Activated effector memory CD4-positive, alpha-beta T cell treated with anti-CD3 and anti-CD28 coated beads, Interleukin-2, amount 50 U/mL, for 16 hours (primary cell): ENCODE measurements around the gene SLC29A2.

Source experiments
- DNase-seq: peaks from one replicate; pipeline ENCODE4 v3.0.0-alpha.2; 2020

SLC29A2 gene

DNA sequence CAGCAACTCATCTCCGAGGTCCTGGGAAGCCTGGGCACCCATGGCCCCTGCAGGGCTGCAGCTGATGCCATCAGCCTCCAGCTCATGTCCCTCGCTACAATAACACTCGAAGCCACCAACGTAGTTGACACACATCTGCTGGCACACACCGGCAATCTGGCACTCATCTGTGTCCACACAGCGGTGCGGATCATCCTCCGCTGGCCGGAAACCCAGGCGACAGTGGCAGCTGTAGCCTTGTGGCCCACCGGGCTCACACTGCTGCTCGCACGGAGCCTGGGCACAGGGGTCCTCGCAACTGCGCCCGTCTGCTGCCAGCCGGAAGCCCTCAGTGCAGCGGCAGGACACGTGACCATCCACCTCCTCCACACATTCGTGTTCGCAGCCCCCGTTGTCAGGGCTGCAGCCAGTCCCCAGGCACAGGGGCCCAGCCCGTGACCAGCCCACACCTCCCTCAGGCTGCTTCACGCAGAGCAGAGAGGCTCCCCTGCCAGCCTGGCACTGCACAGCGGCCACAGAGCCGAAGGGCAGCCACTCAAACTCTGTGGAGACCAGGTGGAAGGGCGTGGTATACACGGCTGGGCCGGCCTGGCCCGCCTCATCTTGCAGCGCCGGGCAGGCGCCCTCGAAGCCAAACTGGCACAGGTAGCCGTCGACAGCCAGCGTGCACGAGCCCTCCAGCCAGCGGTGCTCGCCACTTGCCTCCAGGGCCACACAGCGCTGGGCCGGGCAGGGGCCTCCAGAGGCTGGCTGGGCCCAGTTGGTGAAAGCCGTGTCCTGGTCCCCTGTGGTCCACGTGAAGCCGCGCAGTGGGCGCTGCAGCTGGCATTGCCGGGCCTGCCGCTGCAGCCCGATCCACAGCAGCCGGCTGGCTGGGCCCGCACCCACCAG lies 55.4 kb downstream of the SLC29A2 start:
- no peak for DNase-seq

- DNase-seq = no peak
These were observed 56.1 kb downstream of the SLC29A2 start for GRCh38 chr11:66315498-66315885.

DNA sequence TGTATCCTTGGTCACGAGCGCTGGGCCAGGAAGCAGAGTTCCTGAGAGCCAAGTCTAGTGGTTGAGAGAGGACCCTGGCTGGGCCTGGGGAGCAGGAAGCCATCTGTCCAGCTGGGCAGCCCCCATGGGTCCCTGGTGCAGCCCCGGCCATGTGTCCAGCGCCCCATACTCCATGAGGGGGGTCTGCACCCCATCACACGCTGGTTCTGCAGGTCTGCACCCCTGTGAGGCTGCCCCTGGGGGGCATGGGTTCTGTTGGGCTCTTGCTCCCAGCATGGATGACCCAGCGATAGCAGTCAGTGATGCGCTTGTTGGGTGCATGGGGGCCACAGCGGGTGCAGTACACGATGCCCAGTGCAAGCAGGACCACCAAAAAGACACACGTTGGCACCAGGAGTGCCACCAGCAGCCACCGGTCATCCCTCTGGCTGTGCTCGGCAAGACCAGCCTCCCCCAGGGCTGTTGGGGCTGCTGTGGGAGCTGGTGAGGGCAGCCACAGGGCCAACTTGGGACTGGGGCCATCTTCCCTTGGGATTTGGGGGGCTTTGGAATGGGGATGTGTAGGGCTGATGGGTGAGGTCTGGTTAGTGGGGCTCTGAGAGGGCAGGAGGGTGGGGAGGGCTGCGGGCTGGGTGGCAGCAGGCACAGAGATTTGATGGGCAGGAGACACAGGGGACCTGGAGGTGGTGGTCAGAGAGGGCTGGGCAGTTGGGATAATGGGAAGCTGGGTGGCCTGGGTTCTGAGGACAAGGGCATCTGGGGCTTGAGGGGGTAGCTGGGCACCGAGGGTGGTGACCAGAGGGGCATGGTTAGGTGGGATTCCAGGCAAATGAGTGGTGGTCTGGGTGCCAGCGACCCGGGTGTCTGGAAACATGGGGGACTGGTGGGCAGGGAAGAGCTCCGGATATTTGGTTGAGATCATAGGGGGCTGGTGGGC lies 56.7 kb downstream of the SLC29A2 start:
- DNase-seq = no peak

DNA sequence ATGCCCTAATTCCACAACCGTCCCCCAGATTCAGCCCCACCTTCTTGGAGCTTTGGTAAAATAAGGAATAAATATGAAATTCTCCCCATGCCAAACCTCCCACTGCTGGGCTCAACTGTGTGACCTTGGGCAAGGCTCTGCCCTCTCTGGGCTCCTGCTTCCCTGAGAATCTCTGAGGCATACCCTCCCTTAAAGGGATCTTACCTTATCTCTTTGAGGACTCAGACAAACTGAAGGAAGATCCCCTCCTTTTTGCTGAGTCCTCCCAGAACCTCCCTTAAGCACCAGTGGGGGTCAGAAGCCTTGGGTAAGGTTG lies 57.4 kb downstream of the SLC29A2 start:
- DNase-seq = no peak

DNA sequence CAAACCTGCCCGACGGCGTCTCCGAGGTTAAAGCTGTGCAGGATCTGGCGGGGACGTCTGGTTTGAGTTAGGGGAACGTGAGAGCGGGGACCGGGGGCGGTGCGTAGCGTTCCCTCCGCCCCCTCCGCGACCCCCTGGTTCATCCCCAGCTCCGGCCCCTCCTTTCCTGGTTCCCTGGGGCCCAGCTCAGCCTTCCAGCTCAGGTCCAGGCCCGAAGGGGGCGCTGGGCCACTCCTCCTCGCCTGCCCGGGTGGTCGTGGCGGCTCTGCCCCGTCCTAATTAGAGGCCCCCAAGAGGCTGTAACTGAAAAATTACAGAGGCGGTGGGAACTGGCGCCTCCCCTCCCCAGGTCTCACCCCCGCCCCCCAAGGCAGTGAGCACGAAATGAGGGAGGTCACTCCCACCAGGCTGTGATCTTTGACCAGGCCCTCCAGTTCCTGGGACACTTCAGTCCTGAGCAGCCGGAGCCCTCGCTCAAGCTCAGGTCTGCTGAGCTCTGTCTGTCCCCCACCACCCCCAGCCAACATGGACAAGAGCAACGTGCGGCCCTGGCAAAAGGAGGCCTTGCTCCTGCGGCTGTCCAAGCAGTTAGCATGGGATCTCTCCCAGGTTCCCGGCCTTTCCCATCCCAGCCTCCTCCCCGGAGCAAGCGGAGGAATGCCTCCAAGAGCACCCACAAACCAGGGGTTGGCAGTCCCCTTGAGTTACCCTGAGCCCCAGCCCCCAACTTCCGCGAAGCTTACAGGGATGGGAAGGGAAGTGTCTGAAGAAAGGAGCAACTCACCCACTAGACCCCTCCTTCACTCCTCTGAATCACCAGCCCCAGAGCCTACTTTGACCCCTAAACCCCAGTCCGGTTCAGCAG lies 58.0 kb downstream of the SLC29A2 start:
- DNase-seq = no peak

- DNase-seq = peak; percentile 98
These were observed 58.8 kb downstream of the SLC29A2 start for GRCh38 chr11:66312549-66313320.
